RWPE2 (cell line): ENCODE measurements around the gene ZMIZ1.
A peak's percentile ranks its signal among the peaks of the same experiment; 100 is the strongest.

ENCODE experiments used
- ATAC-seq: fragments of 200-7000 bp; cut with Tn5 transposase; 3 replicates; pipeline ENCODE4 v1.9.1; 2021; ENCODE audit warnings: low read depth
- DNase-seq: peaks from one replicate; pipeline ENCODE4 v3.0.0-alpha.2; 2020; ENCODE audit warnings: low spot score
- H3K27ac ChIP-seq: fragments of 450-650 bp; 2 replicates; pipeline ENCODE4 v1.5.1; 2017; ENCODE audit warnings: mild to moderate bottlenecking; ENCODE audit not compliant: poor library complexity, severe bottlenecking
- H3K27me3 ChIP-seq: fragments of 250-450 bp; sonication (Bioruptor Pico); 2 replicates; pipeline ENCODE4 v1.5.1; 2021; ENCODE audit warnings: mild to moderate bottlenecking, moderate library complexity; ENCODE audit not compliant: insufficient read depth, poor library complexity, severe bottlenecking
- H3K36me3 ChIP-seq: fragments of 250-450 bp; sonication (Bioruptor Pico); 2 replicates; pipeline ENCODE4 v1.5.1; 2020; ENCODE audit warnings: low read depth, mild to moderate bottlenecking, moderate library complexity
- H3K4me1 ChIP-seq: fragments of 250-450 bp; sonication (Bioruptor Pico); 2 replicates; pipeline ENCODE4 v1.5.1; 2021; ENCODE audit warnings: mild to moderate bottlenecking, moderate library complexity; ENCODE audit not compliant: insufficient read depth, poor library complexity, severe bottlenecking
- H3K4me3 ChIP-seq: fragments of 250-450 bp; sonication (Bioruptor Pico); 2 replicates; pipeline ENCODE4 v1.5.1; 2021; ENCODE audit warnings: mild to moderate bottlenecking, moderate library complexity; ENCODE audit not compliant: severe bottlenecking
- H3K9me3 ChIP-seq: fragments of 250-450 bp; sonication (Bioruptor Pico); 2 replicates; pipeline ENCODE4 v1.5.1; 2021; ENCODE audit warnings: mild to moderate bottlenecking, moderate library complexity; ENCODE audit not compliant: severe bottlenecking
- TF ChIP-seq, protein P1 (sequence below): fragments of 450-650 bp; IDR thresholded peaks from one replicate; pipeline ENCODE4 v1.5.1; 2017; ENCODE audit warnings: mild to moderate bottlenecking, moderate library complexity; ENCODE audit not compliant: poor library complexity, severe bottlenecking

The ZMIZ1 gene

DNA sequence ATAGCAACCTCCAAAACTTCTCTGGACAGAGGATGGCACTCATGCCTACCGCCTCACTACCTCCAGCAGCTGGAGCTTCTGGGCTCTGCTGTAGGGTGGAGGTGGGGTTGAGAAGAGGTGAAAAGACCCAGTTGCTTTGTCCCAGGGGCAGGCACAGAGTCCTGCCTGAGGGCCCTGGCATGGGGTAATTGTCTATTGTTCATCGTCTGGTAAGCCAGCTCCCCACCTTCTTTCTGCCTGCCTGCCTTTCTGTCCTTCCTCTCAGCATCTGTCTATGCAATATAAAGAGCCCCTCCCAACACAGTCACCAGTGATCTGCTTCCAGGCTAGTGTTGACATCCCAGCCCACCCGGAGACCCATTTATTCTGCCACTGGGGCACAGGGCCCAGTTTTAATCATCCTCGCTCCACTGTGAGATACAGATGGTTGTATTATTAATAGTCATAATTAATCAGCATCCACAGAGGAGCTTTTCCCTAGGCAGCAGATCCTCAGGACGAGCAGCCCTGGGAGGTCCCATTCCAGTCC, 39.0 kb downstream of the ZMIZ1 start:
- TF ChIP-seq, protein P1, sequence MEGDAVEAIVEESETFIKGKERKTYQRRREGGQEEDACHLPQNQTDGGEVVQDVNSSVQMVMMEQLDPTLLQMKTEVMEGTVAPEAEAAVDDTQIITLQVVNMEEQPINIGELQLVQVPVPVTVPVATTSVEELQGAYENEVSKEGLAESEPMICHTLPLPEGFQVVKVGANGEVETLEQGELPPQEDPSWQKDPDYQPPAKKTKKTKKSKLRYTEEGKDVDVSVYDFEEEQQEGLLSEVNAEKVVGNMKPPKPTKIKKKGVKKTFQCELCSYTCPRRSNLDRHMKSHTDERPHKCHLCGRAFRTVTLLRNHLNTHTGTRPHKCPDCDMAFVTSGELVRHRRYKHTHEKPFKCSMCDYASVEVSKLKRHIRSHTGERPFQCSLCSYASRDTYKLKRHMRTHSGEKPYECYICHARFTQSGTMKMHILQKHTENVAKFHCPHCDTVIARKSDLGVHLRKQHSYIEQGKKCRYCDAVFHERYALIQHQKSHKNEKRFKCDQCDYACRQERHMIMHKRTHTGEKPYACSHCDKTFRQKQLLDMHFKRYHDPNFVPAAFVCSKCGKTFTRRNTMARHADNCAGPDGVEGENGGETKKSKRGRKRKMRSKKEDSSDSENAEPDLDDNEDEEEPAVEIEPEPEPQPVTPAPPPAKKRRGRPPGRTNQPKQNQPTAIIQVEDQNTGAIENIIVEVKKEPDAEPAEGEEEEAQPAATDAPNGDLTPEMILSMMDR: no peak
- DNase-seq (no peak), ATAC-seq (no peak)
- Histone ChIP-seq H3K36me3 (peaks cover 4% of the 10 kb centered on the region; the same call in 1 of the 2 replicates), H3K27me3 (no peaks in the 10 kb centered on the region), H3K4me3 (no peak overlapping the region), H3K27ac (no peak overlapping the region), H3K4me1 (peaks cover 18% of the 10 kb centered on the region), H3K9me3 (no peaks in the 10 kb centered on the region)

DNA sequence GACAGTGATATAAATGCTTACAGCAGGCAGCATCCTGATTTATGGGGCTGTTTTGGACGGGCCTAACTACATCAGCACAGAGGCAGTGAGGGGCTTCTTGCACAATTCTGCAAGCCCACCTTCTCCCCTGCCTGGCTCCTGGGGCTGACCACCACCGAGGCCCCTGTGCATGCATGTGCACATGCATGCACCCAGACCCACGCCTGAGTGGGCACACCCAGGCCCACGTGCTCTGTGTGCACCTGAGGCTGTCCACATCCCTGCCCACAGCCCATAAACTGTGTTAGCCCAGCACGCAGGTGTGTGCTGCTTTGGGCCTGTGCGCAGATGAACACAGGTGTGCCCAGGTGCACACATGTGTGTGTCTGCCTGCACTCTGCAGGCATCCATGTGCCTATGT, 40.0 kb downstream of the ZMIZ1 start:
- H3K9me3 ChIP-seq: no peaks in the 10 kb centered on the region
- TF ChIP-seq, protein P1: no peak
- H3K4me1 ChIP-seq: peaks cover 27% of the 10 kb centered on the region
- H3K27me3 ChIP-seq: no peaks in the 10 kb centered on the region
- DNase-seq: no peak
- no peak for ATAC-seq
- H3K36me3 ChIP-seq: peaks cover 4% of the 10 kb centered on the region; the same call in 1 of the 2 replicates
- no peak overlapping the region for H3K27ac ChIP-seq
- H3K4me3 ChIP-seq: no peak overlapping the region

DNA sequence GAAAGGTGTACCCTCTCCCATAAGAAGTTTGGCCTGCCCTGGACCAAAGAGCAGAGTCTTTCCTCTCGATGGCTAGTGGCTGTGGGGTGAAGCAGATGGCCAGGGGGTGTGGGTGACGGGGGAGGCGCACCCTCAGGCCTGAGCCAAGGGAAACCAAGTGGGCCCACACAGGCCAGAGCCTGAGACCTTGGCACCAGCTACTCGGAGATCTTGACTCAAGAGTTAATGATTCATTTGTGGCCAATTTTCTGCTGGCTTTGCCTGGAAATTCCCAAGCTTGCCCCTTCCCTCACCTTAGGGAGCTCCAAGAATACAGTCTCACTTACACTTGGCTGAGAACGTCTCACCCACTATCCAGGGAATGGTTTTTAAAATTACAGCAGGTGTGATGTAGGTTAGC, 42.7 kb downstream of the ZMIZ1 start:
- H3K9me3 ChIP-seq: no peaks in the 10 kb centered on the region
- no peak overlapping the region for H3K4me3 ChIP-seq
- ATAC-seq (peak; percentile 5; the same call in 1 of the 3 replicates), DNase-seq (no peak)
- H3K36me3 ChIP-seq: peaks cover 4% of the 10 kb centered on the region; the same call in 1 of the 2 replicates
- TF ChIP-seq, protein P1: no peak
- H3K4me1 ChIP-seq: peaks cover 27% of the 10 kb centered on the region
- peak overlapping the region; percentile 75 for H3K27ac ChIP-seq
- no peaks in the 10 kb centered on the region for H3K27me3 ChIP-seq

DNA sequence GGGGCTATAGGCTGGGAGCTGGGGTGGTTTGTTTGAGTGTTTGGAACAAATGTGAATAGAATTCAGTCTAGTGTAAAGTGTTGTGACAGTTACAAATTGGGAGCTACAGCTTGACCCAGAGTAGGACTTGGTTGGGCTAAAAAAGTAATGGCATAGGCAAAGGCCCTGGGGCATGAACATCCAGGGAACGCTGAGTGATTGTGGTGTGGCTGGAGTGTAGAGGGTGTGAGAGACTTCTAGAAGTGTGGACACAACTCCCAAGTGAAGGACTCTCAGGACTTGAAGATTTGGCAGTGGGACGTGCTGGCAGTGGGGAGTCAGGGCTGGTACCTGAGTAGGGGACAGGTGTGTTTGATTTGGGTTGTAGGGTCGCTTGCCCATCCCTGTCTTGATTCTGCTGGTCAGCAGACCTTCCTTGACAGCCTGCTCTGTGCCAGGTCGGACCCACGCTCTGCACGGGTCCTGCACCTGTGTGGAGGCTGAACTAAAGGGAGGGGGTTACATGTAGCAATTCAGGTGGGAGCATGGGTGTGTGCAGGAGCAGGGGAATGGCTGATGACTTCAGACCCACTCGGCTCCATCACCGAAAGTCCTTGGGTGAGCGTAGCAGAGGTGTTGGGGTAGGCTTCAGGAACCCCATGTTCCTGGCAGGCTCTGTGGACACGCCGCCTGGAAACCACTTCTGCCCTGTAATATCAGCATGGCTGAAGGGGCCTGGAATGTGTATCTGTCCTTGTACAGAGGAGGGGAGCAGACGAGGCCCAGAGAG, 43.3 kb downstream of the ZMIZ1 start:
- TF ChIP-seq, protein P1: no peak
- no peak for ATAC-seq
- no peak for DNase-seq
- Histone ChIP-seq H3K4me1 (peaks cover 27% of the 10 kb centered on the region), H3K4me3 (no peak overlapping the region), H3K9me3 (no peaks in the 10 kb centered on the region), H3K27me3 (no peaks in the 10 kb centered on the region), H3K27ac (peak overlapping the region; percentile 75), H3K36me3 (peaks cover 4% of the 10 kb centered on the region; the same call in 1 of the 2 replicates)

DNA sequence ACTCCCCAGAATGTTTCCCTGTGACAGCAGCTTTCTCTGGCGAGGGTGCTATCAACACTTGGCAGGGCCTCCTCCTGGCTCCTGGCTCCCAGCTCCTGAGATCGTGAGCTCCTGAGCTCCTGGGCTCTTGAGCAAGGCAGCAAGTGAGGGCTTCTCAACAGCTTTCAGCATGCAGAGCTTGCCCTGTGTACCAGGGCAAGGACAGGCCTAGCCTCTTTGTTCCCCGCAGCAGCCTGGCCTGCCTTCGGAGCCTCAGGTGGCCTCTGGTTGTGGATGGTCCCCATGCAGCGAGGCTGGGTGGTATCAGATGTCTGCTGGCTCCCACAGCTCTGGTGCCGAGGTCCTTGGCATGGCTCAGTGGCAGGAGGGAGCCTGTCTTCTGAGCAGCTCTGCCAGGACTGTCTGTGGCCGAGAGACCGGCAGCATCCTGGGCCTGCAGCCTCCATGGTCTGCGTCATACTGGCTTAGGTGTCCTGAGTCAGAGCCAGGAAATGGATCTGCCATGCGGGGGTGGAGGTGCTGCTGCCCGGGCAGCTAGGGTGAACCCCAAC, 44.2 kb downstream of the ZMIZ1 start:
- H3K27me3 ChIP-seq: no peaks in the 10 kb centered on the region
- peak; percentile 85 for DNase-seq
- ATAC-seq: peak; percentile 97
- peaks cover 4% of the 10 kb centered on the region; the same call in 1 of the 2 replicates for H3K36me3 ChIP-seq
- H3K9me3 ChIP-seq: no peaks in the 10 kb centered on the region
- H3K4me1 ChIP-seq: peaks cover 27% of the 10 kb centered on the region
- TF ChIP-seq, protein P1: no peak
- peak overlapping the region; percentile 75 for H3K27ac ChIP-seq
- H3K4me3 ChIP-seq: no peak overlapping the region
